D721Med (cell line): Measurements from ENCODE around the gene PPIP5K1.

Experiments used
- DNase-seq: peaks from one replicate; pipeline ENCODE4 v3.0.0; 2011; ENCODE audit warnings: low spot score; ENCODE audit not compliant: insufficient read length
- FAIRE-seq: peaks from 2 replicates; lab custom pipeline; 2011; peaks lifted over from hg19 to GRCh38; lab: Jason Lieb, UNC
- TF ChIP-seq, protein P1 (sequence below): IDR thresholded peaks from 2 replicates; pipeline ENCODE4 v1.5.1; 2012; ENCODE audit warnings: mild to moderate bottlenecking, control low read depth; ENCODE audit not compliant: insufficient read depth; ENCODE audit errors: missing control alignments

PPIP5K1 gene

DNA sequence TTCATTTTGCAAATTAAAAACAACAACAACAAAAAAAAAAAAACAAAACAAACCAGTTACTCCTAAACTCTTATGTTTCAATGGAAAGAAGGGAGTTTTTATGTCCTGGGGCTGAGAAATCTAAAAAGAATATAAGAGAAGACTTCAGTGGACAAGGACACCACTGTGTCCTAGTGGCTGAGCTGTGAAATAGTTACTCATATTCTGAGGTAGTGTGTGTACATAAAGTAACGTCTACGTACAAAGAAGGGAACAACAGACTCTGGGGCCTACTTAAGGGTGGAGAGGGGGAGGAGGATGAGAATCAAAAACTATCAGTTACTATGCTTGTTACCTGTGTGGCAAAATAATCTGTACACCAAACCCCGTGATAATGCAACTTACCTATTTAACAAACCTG is 91.0 kb downstream of the PPIP5K1 start:
- no peak for FAIRE-seq
- TF ChIP-seq, protein P1, sequence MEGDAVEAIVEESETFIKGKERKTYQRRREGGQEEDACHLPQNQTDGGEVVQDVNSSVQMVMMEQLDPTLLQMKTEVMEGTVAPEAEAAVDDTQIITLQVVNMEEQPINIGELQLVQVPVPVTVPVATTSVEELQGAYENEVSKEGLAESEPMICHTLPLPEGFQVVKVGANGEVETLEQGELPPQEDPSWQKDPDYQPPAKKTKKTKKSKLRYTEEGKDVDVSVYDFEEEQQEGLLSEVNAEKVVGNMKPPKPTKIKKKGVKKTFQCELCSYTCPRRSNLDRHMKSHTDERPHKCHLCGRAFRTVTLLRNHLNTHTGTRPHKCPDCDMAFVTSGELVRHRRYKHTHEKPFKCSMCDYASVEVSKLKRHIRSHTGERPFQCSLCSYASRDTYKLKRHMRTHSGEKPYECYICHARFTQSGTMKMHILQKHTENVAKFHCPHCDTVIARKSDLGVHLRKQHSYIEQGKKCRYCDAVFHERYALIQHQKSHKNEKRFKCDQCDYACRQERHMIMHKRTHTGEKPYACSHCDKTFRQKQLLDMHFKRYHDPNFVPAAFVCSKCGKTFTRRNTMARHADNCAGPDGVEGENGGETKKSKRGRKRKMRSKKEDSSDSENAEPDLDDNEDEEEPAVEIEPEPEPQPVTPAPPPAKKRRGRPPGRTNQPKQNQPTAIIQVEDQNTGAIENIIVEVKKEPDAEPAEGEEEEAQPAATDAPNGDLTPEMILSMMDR, result no peak
- DNase-seq, result no peak

DNA sequence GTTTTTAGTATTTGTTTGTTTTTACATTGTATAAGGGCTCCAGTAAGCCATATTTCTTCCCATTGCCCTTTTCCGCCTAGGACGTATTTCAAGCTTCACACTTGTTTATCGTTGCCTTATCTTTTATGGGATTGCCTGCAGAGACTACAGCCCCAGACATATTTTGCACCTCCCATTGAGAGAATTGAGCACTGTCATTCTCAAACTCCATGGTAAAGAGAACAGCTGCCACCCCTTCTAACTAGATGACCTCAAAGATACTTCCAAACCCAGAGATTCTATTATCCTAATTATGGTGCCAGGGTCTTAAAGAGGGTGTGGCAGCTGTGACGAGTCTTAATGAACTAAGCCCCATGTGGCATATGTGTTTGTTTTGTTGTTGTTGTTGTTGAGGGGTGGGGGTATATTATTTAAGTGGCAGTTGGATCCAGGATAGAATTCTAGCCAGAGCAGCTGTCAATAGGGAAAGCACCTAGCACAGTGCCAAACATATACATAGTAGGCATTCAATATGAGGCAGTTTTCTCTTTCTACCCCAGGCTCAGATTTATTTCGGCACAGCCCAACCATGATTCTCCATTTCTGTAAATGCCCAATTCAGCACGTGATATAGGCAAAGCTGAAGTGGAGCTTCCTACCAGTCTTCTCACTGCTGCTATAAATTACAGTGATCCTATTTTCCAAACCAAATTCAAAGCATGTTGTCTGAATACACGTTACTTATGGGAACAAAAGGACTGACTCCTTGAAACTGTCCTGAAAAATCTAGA is 96.1 kb downstream of the PPIP5K1 start:
- TF ChIP-seq, protein P1, result no peak
- no peak for FAIRE-seq
- no peak for DNase-seq

DNA sequence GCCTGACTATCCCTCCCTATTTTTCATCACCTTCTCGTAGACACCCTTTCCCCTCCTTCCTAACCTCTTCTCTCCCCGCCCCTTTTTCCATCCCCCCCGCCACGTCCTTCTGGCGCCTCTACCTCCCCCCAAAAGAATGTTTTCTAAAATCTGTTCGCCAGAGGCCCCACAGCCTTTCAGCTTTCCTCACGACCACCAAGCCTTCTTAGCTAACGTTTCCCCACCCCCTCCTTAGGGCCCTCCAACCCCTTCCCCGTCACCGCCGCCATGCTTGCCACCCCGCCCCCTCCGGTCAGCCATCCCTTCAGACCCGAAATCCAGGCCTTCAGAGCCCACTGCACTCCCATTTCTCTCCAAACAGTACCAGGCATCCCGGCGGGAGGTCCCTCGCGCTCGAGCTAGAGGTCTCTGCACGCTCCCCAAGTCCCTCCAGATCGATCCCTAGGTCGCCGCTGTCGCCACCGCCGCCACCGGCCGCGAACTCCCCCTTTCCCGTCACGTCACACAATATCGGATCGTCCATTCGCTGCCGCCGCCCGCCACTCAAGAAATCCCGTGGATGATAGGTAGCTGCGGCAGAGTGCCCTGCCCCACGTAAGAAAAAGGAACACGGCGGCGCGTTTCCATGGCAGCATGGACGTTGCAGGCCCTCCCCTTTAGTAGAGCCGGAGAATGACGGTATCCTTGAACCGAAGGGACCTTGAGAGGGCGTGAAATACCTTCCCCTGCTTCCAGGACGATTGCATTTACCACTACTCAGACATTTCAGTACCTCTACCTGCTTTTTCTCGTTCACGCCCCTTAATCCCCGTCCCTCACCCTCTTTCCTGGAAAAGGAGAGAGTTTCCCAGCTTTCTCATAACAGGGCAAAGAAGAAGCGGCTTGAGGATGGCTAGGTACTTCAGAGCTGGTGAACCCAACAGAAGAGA is 97.1 kb downstream of the PPIP5K1 start, which contains the start of gene TP53BP1:
TP53BP1 (minus strand) TSS at position 484 of the 929 bp plus-strand sequence; CDS start at position 371, 113 bp downstream.
- DNase-seq (peak; percentile 75), FAIRE-seq (no peak)
- TF ChIP-seq, protein P1, result no peak

DNA sequence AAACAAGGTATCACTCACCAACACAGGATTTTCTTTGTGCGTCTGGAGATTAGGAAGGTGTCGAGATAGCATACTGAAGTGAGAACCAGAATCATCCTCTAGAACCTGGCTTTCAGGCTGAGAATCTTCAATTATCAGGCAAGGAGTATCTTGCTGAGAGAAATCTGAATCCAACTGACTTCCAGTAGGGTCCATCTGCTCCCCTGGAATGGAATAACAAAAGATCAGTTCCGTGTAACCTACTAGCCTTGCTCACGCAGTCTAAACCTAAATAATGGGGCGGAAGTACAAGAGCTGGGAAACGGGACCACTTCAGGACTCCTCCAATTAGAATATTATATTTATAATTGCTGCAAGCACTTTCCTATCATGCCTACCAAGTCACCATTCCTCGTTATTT is 97.7 kb downstream of the PPIP5K1 start:
- FAIRE-seq, result no peak
- no peak for DNase-seq
- TF ChIP-seq, protein P1, result no peak

DNA sequence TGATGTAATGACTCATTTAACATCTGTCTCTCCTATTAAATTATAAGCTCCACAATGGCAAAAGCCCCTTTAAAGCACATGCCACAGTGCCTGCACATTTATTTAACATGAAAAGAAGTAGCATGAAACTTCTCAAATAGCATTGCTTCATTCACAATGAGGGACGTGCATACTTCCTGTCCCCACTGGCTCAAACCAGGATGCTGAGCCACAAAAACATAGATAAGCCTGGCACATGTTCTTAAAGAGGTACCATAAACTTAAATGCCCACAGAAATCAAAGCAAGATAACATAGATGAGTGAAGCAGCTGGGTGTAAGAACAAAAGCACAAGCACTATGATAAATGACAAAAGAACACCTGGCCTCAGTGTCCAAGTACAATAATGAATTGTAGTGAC is 100.8 kb downstream of the PPIP5K1 start:
- TF ChIP-seq, protein P1, result no peak
- no peak for FAIRE-seq
- DNase-seq, result no peak

DNA sequence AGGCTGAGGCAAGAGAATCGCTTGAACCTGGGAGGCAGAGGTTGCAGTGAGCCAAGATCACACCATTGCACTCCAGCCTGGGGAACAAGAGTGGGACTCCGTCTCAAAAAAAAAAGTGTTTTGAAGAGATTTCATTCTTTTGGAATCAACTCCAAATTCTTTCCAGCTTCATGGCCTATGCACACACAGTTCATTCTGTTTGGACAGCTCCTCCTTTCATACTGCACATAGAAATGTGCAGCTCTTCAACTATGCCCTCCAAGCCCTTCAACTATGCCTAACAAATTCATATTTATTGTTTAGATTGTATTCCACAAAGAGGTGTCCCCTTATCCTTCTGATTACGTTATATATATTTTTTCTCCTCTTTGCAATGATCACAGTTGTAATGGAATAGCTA is 101.2 kb downstream of the PPIP5K1 start:
- TF ChIP-seq, protein P1, result no peak
- no peak for FAIRE-seq
- no peak for DNase-seq
